ENCODE data around the gene SLC15A3.

SLC15A3 gene

DNA sequence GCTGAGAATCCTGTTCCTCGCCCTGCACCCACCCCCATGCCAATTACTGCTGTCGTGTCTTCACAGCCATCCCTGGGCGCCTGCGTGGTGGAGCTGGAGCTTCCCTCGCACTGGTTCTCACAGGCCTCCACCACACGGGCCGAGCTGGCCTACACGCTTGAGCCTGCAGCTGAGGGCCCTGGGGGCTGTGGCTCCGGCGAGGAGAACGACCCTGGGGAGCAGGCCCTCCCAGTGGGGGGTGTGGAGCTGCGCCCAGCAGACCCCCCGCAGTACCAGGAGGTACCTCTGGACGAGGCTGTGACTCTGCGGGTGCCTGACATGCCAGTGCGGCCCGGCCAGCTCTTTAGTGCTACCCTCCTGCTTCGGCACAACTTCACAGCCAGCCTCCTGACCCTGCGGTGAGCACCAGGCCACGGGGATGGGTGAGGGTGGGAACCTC is 23.4 kb downstream of the SLC15A3 start:
- no peak for DNase-seq (ENCODE audit: low read depth)

DNA sequence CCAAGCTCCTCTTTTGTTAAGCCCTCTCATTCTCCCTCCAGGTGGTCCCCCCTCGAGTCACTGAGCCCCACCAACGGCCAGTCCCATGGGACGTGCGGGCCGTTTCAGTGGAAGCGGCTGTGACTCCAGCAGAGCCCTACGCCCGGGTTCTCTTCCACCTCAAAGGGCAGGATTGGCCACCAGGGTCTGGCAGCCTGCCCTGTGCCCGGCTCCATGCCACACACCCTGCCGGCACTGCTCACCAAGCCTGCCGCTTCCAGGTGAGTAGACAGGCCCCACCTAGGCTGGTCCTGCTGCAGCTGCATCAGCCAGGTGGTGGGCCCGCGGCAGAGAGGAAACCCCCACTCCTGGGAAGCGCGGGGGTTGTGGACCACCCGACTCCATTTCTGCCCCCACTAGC is 24.4 kb downstream of the SLC15A3 start:
- no peak for DNase-seq (ENCODE audit: low read depth)

GRCh38 chr11:60927061-60927592 is 24.8 kb downstream of the SLC15A3 start:
- DNase-seq (ENCODE audit: low read depth) = no peak

DNA sequence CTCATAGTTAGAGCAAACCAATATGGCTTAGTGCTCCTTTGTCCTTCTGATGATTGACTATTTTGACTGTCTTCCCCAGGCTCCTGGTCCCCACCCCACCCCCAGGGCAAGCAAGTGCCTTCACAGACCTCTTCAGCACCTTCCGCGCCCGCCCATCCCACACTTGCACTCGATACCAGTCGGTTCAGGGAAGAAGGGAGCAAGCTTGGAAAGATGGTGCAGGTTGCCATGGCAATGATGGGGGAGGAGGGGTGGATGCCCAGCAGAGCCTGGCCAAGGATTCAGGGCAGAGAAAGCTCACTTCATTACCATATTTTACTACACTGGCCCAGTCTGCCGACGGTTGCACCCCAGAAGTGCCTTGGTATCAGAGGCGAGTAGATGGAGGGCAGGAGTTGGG is 25.5 kb downstream of the SLC15A3 start:
- DNase-seq (ENCODE audit: low read depth) = no peak

DNA sequence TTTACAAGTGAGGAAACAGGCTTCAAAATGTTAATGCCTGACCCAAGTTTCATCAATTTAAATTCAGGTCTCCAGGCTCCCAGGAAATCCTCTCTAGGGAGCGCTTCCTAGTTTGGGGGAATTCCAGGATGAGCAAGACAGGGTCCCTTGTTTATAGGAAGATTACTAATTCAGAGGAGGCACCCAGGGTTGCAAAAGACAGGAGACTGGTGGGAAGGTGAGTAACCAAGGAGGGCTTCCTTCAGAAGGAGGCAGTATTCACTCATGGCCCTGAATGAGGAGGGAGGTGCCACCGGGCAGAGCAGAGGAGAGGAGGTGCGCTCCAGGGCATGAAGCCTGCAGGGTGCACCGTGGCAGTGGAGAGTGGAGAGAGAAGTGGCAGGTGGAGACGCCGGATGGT is 26.1 kb downstream of the SLC15A3 start:
- DNase-seq (ENCODE audit: low read depth) = no peak

GRCh38 chr11:60924906-60925853 is 26.8 kb downstream of the SLC15A3 start:
- DNase-seq (ENCODE audit: low read depth) = no peak

- DNase-seq (ENCODE audit: low read depth) = no peak
Observed at GRCh38 chr11:60924110-60924905, 27.7 kb downstream of the SLC15A3 start, which contains the start of gene TMEM132A. Gene TMEM132A (plus strand): TSS chr11:60924460. CDS start chr11:60924634, 174 bp downstream.

- no peak for DNase-seq (ENCODE audit: low read depth)
Observed at GRCh38 chr11:60923800-60924109, 28.2 kb downstream of the SLC15A3 start.

- DNase-seq (ENCODE audit: low read depth) = no peak
Observed at GRCh38 chr11:60923326-60923725, 28.6 kb downstream of the SLC15A3 start.

- DNase-seq (ENCODE audit: low read depth) = no peak
Observed at GRCh38 chr11:60922906-60923305, 29.1 kb downstream of the SLC15A3 start.

DNA sequence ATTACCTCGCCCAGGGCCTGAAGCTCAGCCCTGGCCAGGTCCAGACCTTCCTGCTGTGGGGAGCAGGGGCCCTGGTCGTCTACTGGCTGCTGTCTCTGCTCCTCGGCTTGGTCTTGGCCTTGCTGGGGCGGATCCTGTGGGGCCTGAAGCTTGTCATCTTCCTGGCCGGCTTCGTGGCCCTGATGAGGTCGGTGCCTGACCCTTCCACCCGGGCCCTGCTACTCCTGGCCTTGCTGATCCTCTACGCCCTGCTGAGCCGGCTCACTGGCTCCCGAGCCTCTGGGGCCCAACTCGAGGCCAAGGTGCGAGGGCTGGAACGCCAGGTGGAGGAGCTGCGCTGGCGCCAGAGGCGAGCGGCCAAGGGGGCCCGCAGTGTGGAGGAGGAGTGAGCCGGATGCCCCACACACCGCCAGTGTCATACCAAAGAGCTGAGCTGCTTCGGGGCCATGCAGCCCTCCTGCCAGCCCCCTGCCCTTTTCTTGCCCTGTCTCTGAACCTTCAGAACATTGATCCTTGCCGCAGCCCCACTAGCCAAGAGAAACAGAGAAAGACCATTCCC is 30.1 kb downstream of the SLC15A3 start:
- no peak for DNase-seq (ENCODE audit: low read depth)

- DNase-seq (ENCODE audit: low read depth) = no peak
Observed at GRCh38 chr11:60921259-60921658, 30.7 kb downstream of the SLC15A3 start.

DNA sequence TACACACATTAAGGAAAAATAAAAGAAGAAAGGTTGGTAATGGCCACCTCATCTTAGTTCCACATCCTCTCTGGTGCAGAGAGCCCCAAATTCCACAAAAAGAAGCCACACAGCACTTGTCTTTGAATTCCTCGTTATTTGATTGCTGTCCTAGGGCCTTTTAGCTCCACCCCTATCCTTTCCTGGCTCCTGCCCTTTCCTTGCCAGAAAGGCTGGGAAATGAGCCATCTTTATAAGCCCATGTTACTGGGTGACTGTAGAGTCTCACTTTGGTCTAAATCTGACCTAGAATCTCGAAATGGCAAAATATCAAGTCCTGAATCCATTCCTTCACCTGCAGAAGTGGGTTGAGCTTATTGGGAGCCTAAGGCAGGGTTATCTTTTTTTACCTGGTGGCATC is 32.0 kb downstream of the SLC15A3 start:
- DNase-seq (ENCODE audit: low read depth) = no peak

GRCh38 chr11:60919320-60919719 is 32.7 kb downstream of the SLC15A3 start:
- no peak for DNase-seq (ENCODE audit: low read depth)

DNA sequence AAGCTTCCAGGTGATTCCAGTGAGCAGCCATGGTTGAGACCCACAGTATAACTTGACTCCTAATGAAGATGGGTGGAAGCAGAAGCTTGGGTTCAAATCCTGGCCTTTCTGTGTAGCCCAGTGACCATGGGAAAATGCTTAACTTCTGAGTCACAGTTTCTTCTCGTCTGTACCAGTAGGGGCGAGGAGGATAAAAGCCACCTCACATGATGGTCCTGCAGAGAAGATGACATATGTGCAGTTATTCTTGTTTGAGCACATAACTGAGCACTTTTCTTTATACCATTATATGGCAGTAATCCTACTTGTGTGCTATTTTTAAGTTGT is 33.1 kb downstream of the SLC15A3 start:
- no peak for DNase-seq (ENCODE audit: low read depth)

DNA sequence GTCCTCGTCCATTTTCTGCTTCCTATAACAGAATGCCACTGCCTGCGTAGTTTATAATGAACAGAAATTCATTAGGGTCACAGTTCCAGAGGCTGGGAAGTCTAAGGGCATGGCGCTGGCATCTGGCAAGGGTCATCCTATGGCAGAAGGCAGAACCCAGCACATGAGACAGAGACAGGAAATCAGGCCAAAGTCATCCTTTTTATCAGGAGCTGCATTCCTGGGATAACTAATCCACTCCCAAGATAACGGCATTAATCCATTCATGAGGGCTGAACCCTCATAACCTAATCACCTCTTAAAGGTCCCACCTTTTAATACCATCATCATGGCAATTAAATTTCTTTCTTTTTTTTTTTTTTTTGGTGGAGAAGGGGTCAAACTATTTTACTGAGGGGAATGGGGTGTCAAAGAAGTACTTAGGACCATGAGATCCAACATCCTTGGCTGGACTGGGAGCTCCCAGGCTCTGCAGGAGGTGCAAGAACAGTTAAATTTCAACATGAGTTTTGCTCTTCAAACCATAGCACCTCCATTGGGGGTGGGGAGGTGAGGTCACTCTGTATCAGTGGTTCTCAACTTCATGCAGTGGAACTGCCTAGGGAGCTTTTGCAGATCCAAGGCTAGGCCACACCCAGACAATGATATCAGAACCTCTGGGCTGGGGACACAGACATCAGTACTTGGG is 33.6 kb downstream of the SLC15A3 start:
- DNase-seq (ENCODE audit: low read depth) = no peak

- DNase-seq (ENCODE audit: low read depth) = no peak
Observed at GRCh38 chr11:60917267-60917666, 34.7 kb downstream of the SLC15A3 start.

DNA sequence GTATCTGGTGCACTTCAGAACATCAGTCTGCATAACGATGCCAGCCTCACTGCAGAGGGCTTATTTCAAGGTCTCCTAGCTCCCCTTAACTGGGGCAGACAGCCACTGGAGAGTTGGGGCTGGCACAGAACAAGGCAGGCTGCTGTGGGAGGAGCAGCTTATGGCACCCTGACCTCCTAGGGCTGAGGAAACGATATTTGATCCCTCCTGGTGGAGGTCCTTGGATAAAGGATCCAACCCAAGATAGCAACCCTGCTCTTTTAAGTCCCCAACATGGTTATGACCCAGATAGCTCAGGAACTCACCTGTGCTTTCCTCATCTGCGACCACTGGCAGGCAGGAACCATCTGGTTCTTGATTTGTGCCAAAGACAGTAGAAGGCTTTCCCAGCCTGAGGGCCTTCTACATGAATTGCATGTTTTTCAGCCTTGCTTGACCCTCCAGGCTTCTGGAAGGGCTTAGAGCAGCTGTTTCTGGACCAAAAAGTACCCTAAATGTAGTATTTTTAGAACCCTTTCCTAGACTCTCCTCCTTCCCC is 35.2 kb downstream of the SLC15A3 start:
- DNase-seq (ENCODE audit: low read depth) = no peak

- DNase-seq (ENCODE audit: low read depth) = peak; percentile 47
Observed at GRCh38 chr11:60915248-60915914, 36.6 kb downstream of the SLC15A3 start.

DNA sequence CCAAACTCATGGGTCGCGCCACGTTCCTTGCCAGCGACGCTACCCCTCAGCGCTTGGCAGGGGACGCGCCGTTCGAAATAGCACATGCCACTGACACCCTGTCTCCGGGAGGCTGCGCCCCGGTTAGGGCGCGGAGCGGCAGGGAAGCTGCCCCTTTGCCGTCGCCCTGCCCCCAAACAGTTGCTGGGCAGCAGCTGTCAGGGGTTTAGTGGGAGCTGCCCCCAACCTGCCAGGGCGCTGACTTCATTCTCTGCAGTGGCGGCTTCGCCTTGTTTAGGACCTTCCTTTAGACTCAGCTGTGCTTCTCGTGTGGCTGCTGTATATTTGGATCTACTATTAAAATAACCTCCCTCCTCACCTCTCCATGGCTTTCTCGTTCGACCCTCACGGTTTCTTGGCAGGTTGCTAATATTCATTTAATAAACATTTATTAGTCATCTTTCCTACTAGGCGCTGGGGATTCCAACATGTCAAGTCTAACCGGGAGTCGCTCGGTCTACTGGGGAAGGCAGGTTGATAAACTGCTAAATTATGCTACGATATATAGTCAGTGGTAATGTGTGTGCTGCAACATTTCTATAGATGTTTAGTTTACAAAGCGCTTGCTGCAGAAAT is 37.2 kb downstream of the SLC15A3 start:
- DNase-seq (ENCODE audit: low read depth) = no peak
